H1 (cell line): ENCODE results near the gene SH3D19. TPM values are rescaled to one million over a fixed set of nuclear protein-coding genes. Genes with fewer than 3 reads are reported as not detected.

ENCODE experiments used
- CTCF ChIA-PET: fragments of 300-600 bp; sonication (Branson Sonifier 250); formaldehyde crosslinking; loops from one replicate; lab custom pipeline; 2021; ENCODE audit not compliant: partially characterized antibody; lab: Charles Lee
- POLR2A ChIA-PET: fragments of 300-600 bp; sonication (Branson Sonifier 250); formaldehyde crosslinking; loops from one replicate; lab custom pipeline; 2021; ENCODE audit warnings: inconsistent platforms; ENCODE audit not compliant: partially characterized antibody; lab: Charles Lee
- DNase-seq, 2 experiments: peaks; one replicate each; pipeline versions ENCODE4 v3.0.0 to v3.0.0-alpha.2; 2010 to 2022; ENCODE audit warnings: low spot score in 2 of 2, low read depth in 1 of 2, mixed read lengths in 1 of 2
- FAIRE-seq: peaks from 2 replicates; lab custom pipeline; 2011; peaks lifted over from hg19 to GRCh38; lab: Jason Lieb, UNC
- H2AFZ ChIP-seq: 2 replicates; pipeline ENCODE4 v1.8.1; 2012; ENCODE audit warnings: low read length, inconsistent platforms
- H2AK5ac ChIP-seq: 2 replicates; pipeline ENCODE4 v1.6.1; 2013; ENCODE audit warnings: low read depth, low read length
- H2BK120ac ChIP-seq: replicated peaks from 2 replicates; pipeline ENCODE3; 2013; ENCODE audit warnings: low read depth, low read length, inconsistent platforms
- H2BK12ac ChIP-seq: 2 replicates; pipeline ENCODE4 v1.6.1; 2013; ENCODE audit warnings: low read depth, low read length
- H2BK15ac ChIP-seq: 2 replicates; pipeline ENCODE4 v1.6.1; 2013; ENCODE audit warnings: low read length
- H2BK20ac ChIP-seq: 2 replicates; pipeline ENCODE4 v1.6.1; 2013; ENCODE audit warnings: low read length
- H2BK5ac ChIP-seq: 2 replicates; pipeline ENCODE4 v1.6.1; 2013; ENCODE audit warnings: low read depth, low read length
- H3K14ac ChIP-seq: 2 replicates; pipeline ENCODE4 v1.6.1; 2013; ENCODE audit warnings: inconsistent platforms; ENCODE audit not compliant: insufficient read length
- H3K18ac ChIP-seq: 2 replicates; pipeline ENCODE4 v1.6.1; 2013; ENCODE audit warnings: low read length; ENCODE audit errors: extremely low read depth
- H3K23ac ChIP-seq: 2 replicates; pipeline ENCODE4 v1.6.1; 2013; ENCODE audit warnings: inconsistent platforms; ENCODE audit not compliant: insufficient read length
- H3K23me2 ChIP-seq: 2 replicates; pipeline ENCODE4 v1.6.1; 2013; ENCODE audit warnings: low read depth, low read length
- H3K27ac ChIP-seq: 2 replicates; pipeline ENCODE4 v1.6.1; 2011; ENCODE audit warnings: low read depth, low read length, inconsistent platforms
- H3K27me3 ChIP-seq, 4 experiments: replicated peaks in 1 of 4; 1 replicate in 1 of 4; 2 replicates in 3 of 4; pipeline versions ENCODE4 v1.6.1 to v1.8.1; 2011 to 2013; ENCODE audit warnings: low read length in 3 of 4, mild to moderate bottlenecking in 3 of 4, inconsistent platforms in 2 of 4, mixed read lengths in 2 of 4, moderate library complexity in 1 of 4; ENCODE audit not compliant: control insufficient read depth in 3 of 4, insufficient read depth in 3 of 4; ENCODE audit errors: extremely low read depth in 1 of 4
- H3K36me3 ChIP-seq, 4 experiments: 2 replicates each; pipeline versions ENCODE4 v1.6.1 to v1.8.1; 2011 to 2013; ENCODE audit warnings: mild to moderate bottlenecking in 4 of 4, low read length in 3 of 4, moderate library complexity in 2 of 4, control low read depth in 1 of 4, inconsistent platforms in 1 of 4; ENCODE audit not compliant: insufficient read depth in 4 of 4, control insufficient read depth in 2 of 4
- H3K4ac ChIP-seq: replicated peaks from 2 replicates; pipeline ENCODE3; 2013; ENCODE audit warnings: low read length, low read depth, mixed read lengths, inconsistent platforms; ENCODE audit not compliant: insufficient read length
- H3K4me1 ChIP-seq, 4 experiments: replicated peaks in 1 of 4; 1 replicate in 1 of 4; 2 replicates in 3 of 4; pipeline versions ENCODE4 v1.6.1 to v1.8.1; 2011 to 2013; ENCODE audit warnings: low read length in 3 of 4, inconsistent platforms in 2 of 4, mixed read lengths in 1 of 4; ENCODE audit not compliant: insufficient read depth in 4 of 4, control insufficient read depth in 3 of 4
- H3K4me2 ChIP-seq, 2 experiments: 2 replicates each; pipeline versions ENCODE4 v1.6.1 to v1.8.1; 2011 to 2013; ENCODE audit warnings: low read depth in 2 of 2, low read length in 2 of 2, control low read depth in 1 of 2, inconsistent platforms in 1 of 2, mild to moderate bottlenecking in 1 of 2; ENCODE audit not compliant: insufficient read depth in 1 of 2
- H3K4me3 ChIP-seq, 4 experiments: fragments of 200-600, 300-600 bp in 1 of 4; sonication (generic), shearing (Covaris generic), sonication (Bioruptor Twin) in 1 of 4; 2 replicates each; pipeline versions ENCODE4 v1.5.1 to v1.8.1; 2011 to 2016; ENCODE audit warnings: low read length in 4 of 4, low read depth in 3 of 4, control low read depth in 2 of 4, inconsistent platforms in 2 of 4, mild to moderate bottlenecking in 2 of 4, mixed read lengths in 1 of 4, moderate library complexity in 1 of 4; ENCODE audit not compliant: insufficient read depth in 2 of 4; ENCODE audit errors: extremely low read depth in 1 of 4
- H3K56ac ChIP-seq: replicated peaks from 2 replicates; pipeline ENCODE3; 2013; ENCODE audit warnings: low read depth, mild to moderate bottlenecking, mixed read lengths, low read length, inconsistent platforms; ENCODE audit not compliant: insufficient read length
- H3K79me1 ChIP-seq: 2 replicates; pipeline ENCODE4 v1.6.1; 2013; ENCODE audit warnings: low read depth, low read length, control low read depth
- H3K79me2 ChIP-seq, 2 experiments: 2 replicates each; pipeline versions ENCODE4 v1.6.1 to v1.8.1; 2012 to 2013; ENCODE audit warnings: low read length in 2 of 2, mild to moderate bottlenecking in 2 of 2, inconsistent platforms in 1 of 2; ENCODE audit not compliant: insufficient read depth in 2 of 2, control insufficient read depth in 1 of 2
- H3K9ac ChIP-seq, 4 experiments: replicated peaks in 1 of 4; 1 replicate in 1 of 4; 2 replicates in 3 of 4; pipeline versions ENCODE4 v1.6.1 to v1.8.1; 2011 to 2013; ENCODE audit warnings: low read depth in 3 of 4, low read length in 3 of 4, control low read depth in 2 of 4, mild to moderate bottlenecking in 2 of 4, moderate library complexity in 2 of 4, inconsistent platforms in 1 of 4; ENCODE audit errors: extremely low read depth in 1 of 4
- H3K9me3 ChIP-seq, 2 experiments: 2 replicates each; pipeline versions ENCODE4 v1.6.1 to v1.8.1; 2012 to 2013; ENCODE audit warnings: mild to moderate bottlenecking in 2 of 2, moderate library complexity in 2 of 2, control low read depth in 1 of 2, inconsistent platforms in 1 of 2, low read depth in 1 of 2, low read length in 1 of 2, mixed read lengths in 1 of 2; ENCODE audit not compliant: insufficient read depth in 2 of 2
- H4K20me1 ChIP-seq, 2 experiments: replicated peaks in 1 of 2; 2 replicates each; pipeline versions ENCODE3 to v1.8.1; 2011 to 2013; ENCODE audit warnings: inconsistent platforms in 2 of 2, low read length in 2 of 2, mild to moderate bottlenecking in 1 of 2; ENCODE audit not compliant: insufficient read depth in 2 of 2, control insufficient read depth in 1 of 2
- H4K5ac ChIP-seq: 2 replicates; pipeline ENCODE4 v1.6.1; 2013; ENCODE audit warnings: low read length, low read depth, mixed read lengths, inconsistent platforms; ENCODE audit not compliant: insufficient read length
- H4K8ac ChIP-seq: 2 replicates; pipeline ENCODE4 v1.8.0; 2013; ENCODE audit warnings: mild to moderate bottlenecking, moderate library complexity, low read length, inconsistent platforms; ENCODE audit not compliant: insufficient read depth; ENCODE audit errors: extremely low read depth
- H4K91ac ChIP-seq: replicated peaks from 2 replicates; pipeline ENCODE3; 2013; ENCODE audit warnings: low read length, mixed read lengths, inconsistent platforms; ENCODE audit not compliant: insufficient read length
- BACH1 ChIP-seq: IDR thresholded peaks from 2 replicates; pipeline ENCODE4 v1.6.1; 2012; ENCODE audit warnings: low read length, improper control_type of control experiment
- BRCA1 ChIP-seq: IDR thresholded peaks from 2 replicates; pipeline ENCODE4 v1.6.1; 2012; ENCODE audit warnings: low read depth, low read length, improper control_type of control experiment
- E2F6 ChIP-seq: IDR thresholded peaks from 2 replicates; pipeline ENCODE4 v1.6.1; 2012; ENCODE audit warnings: inconsistent platforms
- HDAC2 ChIP-seq, 2 experiments: fragments of 300-600 bp in 1 of 2; sonication (generic) in 1 of 2; IDR thresholded peaks; 2 replicates each; pipeline ENCODE4 v1.6.1; 2011 to 2012; ENCODE audit warnings: low read depth in 2 of 2, low read length in 2 of 2, mild to moderate bottlenecking in 2 of 2, moderate library complexity in 2 of 2, borderline replicate concordance in 1 of 2, inconsistent platforms in 1 of 2
- KDM4A ChIP-seq: IDR thresholded peaks from one replicate; pipeline ENCODE4 v1.7.1; 2012; ENCODE audit warnings: low read depth, mild to moderate bottlenecking, moderate library complexity, low read length, inconsistent platforms; ENCODE audit not compliant: severe bottlenecking
- RXRA ChIP-seq: IDR thresholded peaks from 2 replicates; pipeline ENCODE4 v1.6.1; 2011; ENCODE audit warnings: low read depth, mild to moderate bottlenecking, low read length, moderate library complexity; ENCODE audit not compliant: insufficient read depth
- SAP30 ChIP-seq: fragments of 300-600 bp; sonication (generic); IDR thresholded peaks from 2 replicates; pipeline ENCODE4 v1.7.1; 2012; ENCODE audit warnings: low read length, moderate library complexity, mild to moderate bottlenecking, inconsistent platforms; ENCODE audit not compliant: insufficient read depth, insufficient replicate concordance
- SIX5 ChIP-seq: IDR thresholded peaks from 2 replicates; pipeline ENCODE4 v1.6.1; 2011; ENCODE audit warnings: mild to moderate bottlenecking, low read depth, low read length
- SP4 ChIP-seq: IDR thresholded peaks from 2 replicates; pipeline ENCODE4 v1.6.1; 2012; ENCODE audit warnings: low read length, inconsistent platforms
- SRF ChIP-seq: IDR thresholded peaks from 2 replicates; pipeline ENCODE4 v1.6.1; 2011; ENCODE audit warnings: mild to moderate bottlenecking, low read depth, low read length, moderate library complexity
- SUZ12 ChIP-seq: fragments of 200-600 bp; sonication (generic); IDR thresholded peaks from 2 replicates; pipeline ENCODE4 v1.6.1; 2012; ENCODE audit warnings: mild to moderate bottlenecking, inconsistent platforms, low read length, moderate library complexity, mixed read lengths
- TAF1 ChIP-seq: IDR thresholded peaks from 2 replicates; pipeline ENCODE4 v1.6.1; 2011; ENCODE audit warnings: mild to moderate bottlenecking, low read depth, low read length
- WGBS, 2 experiments: shearing (Covaris generic) in 1 of 2; methylation state at CpG; one replicate each; pipeline versions ENCODE4 v1.1.6 to v1.1.7; 2013 to 2015; ENCODE audit warnings: low lambda C conversion rate in 2 of 2, mixed read lengths in 2 of 2, inconsistent platforms in 1 of 2, low coverage in 1 of 2, missing lambda C conversion rate in 1 of 2; ENCODE audit not compliant: insufficient replicate concordance in 2 of 2, insufficient coverage in 1 of 2, insufficient read length in 1 of 2; ENCODE audit errors: extremely low coverage in 1 of 2, missing lambda C conversion rate in 1 of 2; 5-methylcytosine and 5-hydroxymethylcytosine counted together
- polyA plus RNA-seq, 7 experiments: library from polyadenylated mRNA; depleted of rRNA in 3 of 7; stranded (reverse) in 5 of 7; unstranded in 2 of 7; fragments of >200 nt in 5 of 7; fragments of 200-250 nt in 2 of 7; gene quantifications; 1 replicate in 5 of 7; 2 replicates in 1 of 7; 4 replicates in 1 of 7; pipeline versions ENCODE4 v1.2.1 to v1.2.3, GENCODE V29; 2011 to 2013; ENCODE audit warnings: missing spikeins in 2 of 7, mixed read lengths in 2 of 7
- total RNA-seq: library from RNA; stranded (reverse); fragmentation: NEBNext Ultra II Directional; extraction: Animal tissue kit (Norgen Biotek cat#: 25700); gene quantifications from 2 replicates; pipeline ENCODE4 v1.2.1, GENCODE V29; 2021

The SH3D19 gene
- total and polyA plus RNA-seq, 2 of the 8 experiments (the other 6 are each of a cell fraction or from before 2014, with no cell fraction given), result 11.7 to 51.3 TPM

- no peak overlapping the region for H4K5ac ChIP-seq
- no peak overlapping the region for H2BK20ac ChIP-seq
- no peak overlapping the region for H3K4me3 ChIP-seq
- no peak overlapping the region for H3K4me2 ChIP-seq
- H2AK5ac ChIP-seq, result no peak overlapping the region
- H2AFZ ChIP-seq, result no peak overlapping the region
- no peak overlapping the region for H3K9ac ChIP-seq
- peaks cover 0 to 6% (median 3%) of the 10 kb centered on the region in 4 experiments; a peak in 2 of 7 replicates for H3K4me1 ChIP-seq
- POLR2A ChIA-PET, result no interaction called here
- H3K4ac ChIP-seq, result no peak overlapping the region
- H3K9me3 ChIP-seq, result no peaks in the 10 kb centered on the region
- no peak overlapping the region for H3K23ac ChIP-seq
- no peak overlapping the region for H3K18ac ChIP-seq
- no peak overlapping the region for H4K91ac ChIP-seq
- H2BK12ac ChIP-seq, result no peak overlapping the region
- H2BK120ac ChIP-seq, result no peak overlapping the region
- WGBS, 2 experiments, result 89% methylated on average over 4 of the region's 4 CpGs; no CpG with 5 or more reads in 1 of the 2 experiments
- H3K27ac ChIP-seq, result no peak overlapping the region
- H3K79me2 ChIP-seq, result no peaks in the 10 kb centered on the region; a peak in 1 of 4 replicates
- no peak overlapping the region for H4K8ac ChIP-seq
- DNase-seq (no peak), FAIRE-seq (no peak)
- CTCF ChIA-PET, result interaction anchor here (0.7 kb wide), 1 partner anchor 608 kb away, joined by 3 read pairs; no protein-coding TSS in a partner anchor
- H3K23me2 ChIP-seq, result peaks cover 2% of the 10 kb centered on the region; the same call in 1 of the 2 replicates
- no peaks in the 10 kb centered on the region for H3K36me3 ChIP-seq
- no peaks in the 10 kb centered on the region for H3K79me1 ChIP-seq
- H3K14ac ChIP-seq, result no peak overlapping the region
- no peak overlapping the region for H2BK5ac ChIP-seq
- no peak overlapping the region for H2BK15ac ChIP-seq
- H3K27me3 ChIP-seq, result no peaks in the 10 kb centered on the region
- no peak overlapping the region for H3K56ac ChIP-seq
- no peaks in the 10 kb centered on the region for H4K20me1 ChIP-seq
- no peak for TF ChIP-seq SAP30
- TF ChIP-seq SRF, result no peak
- TF ChIP-seq SP4, result no peak
- TF ChIP-seq KDM4A, result no peak
- TF ChIP-seq SUZ12, result no peak
- no peak for TF ChIP-seq BACH1
- no peak for TF ChIP-seq E2F6
- no peak for TF ChIP-seq SIX5
- no peak for TF ChIP-seq TAF1
- TF ChIP-seq BRCA1, result no peak
- TF ChIP-seq HDAC2 (IDR thresholded peaks at IDR 0.05; ENCODE audit: borderline replicate concordance in 1 of 2, low read depth in 2 of 2, low read length in 2 of 2), result no peak
- TF ChIP-seq RXRA, result no peak
Observed at GRCh38 chr4:151329217-151330007, 4.0 kb upstream of the SH3D19 start.
